Measurements from ENCODE around the gene GPC6.
"Not testable (repeated sequence)": the region's sequence is repeated elsewhere in the genome, so short reads cannot be mapped to it uniquely, and the experiment has no call there.

Gene GPC6

GRCh38 chr13:94186470-94186869 lies 959.9 kb downstream of the GPC6 start:
- DNase-seq = no peak

- no peak for DNase-seq
Measured at GRCh38 chr13:94188201-94188854, 961.7 kb downstream of the GPC6 start.

GRCh38 chr13:94192431-94192975 lies 965.9 kb downstream of the GPC6 start:
- peak; percentile 10 to 16 for DNase-seq

GRCh38 chr13:94195715-94196114 lies 969.1 kb downstream of the GPC6 start:
- DNase-seq = no peak

GRCh38 chr13:94196413-94196812 lies 969.8 kb downstream of the GPC6 start:
- no peak for DNase-seq

- DNase-seq = no peak
Measured at GRCh38 chr13:94198681-94199080, 972.1 kb downstream of the GPC6 start.

- DNase-seq = no peak
Measured at GRCh38 chr13:94199135-94199534, 972.5 kb downstream of the GPC6 start.

GRCh38 chr13:94201022-94201421 lies 974.4 kb downstream of the GPC6 start:
- no peak for DNase-seq

GRCh38 chr13:94204163-94204562 lies 977.6 kb downstream of the GPC6 start:
- DNase-seq = no peak

- no peak for DNase-seq
Measured at GRCh38 chr13:94204946-94205345, 978.3 kb downstream of the GPC6 start.

- no peak for DNase-seq
Measured at GRCh38 chr13:94205896-94206295, 979.3 kb downstream of the GPC6 start.

GRCh38 chr13:94209117-94209516 lies 982.5 kb downstream of the GPC6 start:
- DNase-seq = no peak

- DNase-seq = not testable (repeated sequence)
Measured at GRCh38 chr13:94209913-94210312, 983.3 kb downstream of the GPC6 start.

- peak in 1 of 2 experiments; percentile 15 for DNase-seq
Measured at GRCh38 chr13:94210816-94211215, 984.2 kb downstream of the GPC6 start.

- DNase-seq = no peak
Measured at GRCh38 chr13:94212196-94212595, 985.6 kb downstream of the GPC6 start.

- DNase-seq = no peak
Measured at GRCh38 chr13:94214121-94214520, 987.5 kb downstream of the GPC6 start.

GRCh38 chr13:94214975-94215374 lies 988.4 kb downstream of the GPC6 start:
- no peak for DNase-seq

GRCh38 chr13:94216476-94216875 lies 989.9 kb downstream of the GPC6 start:
- no peak for DNase-seq

- DNase-seq = no peak
Measured at GRCh38 chr13:94217370-94217769, 990.8 kb downstream of the GPC6 start.

- DNase-seq = no peak
Measured at GRCh38 chr13:94218537-94218936, 991.9 kb downstream of the GPC6 start.

- no peak for DNase-seq
Measured at GRCh38 chr13:94218951-94219350, 992.3 kb downstream of the GPC6 start.

- no peak for DNase-seq
Measured at GRCh38 chr13:94224670-94225069, 998.1 kb downstream of the GPC6 start.

- DNase-seq = no peak
Measured at GRCh38 chr13:94227255-94227879, 1000.8 kb downstream of the GPC6 start.

- no peak for DNase-seq
Measured at GRCh38 chr13:94228763-94229162, 1002.2 kb downstream of the GPC6 start.

All from activated CD4-positive, alpha-beta T cell treated with anti-CD3 and anti-CD28 coated beads, Interleukin-2, amount 50 U/mL, for 48 hours (primary cell).